Astrocyte (in vitro differentiated cells and primary cell): ENCODE results near the gene AGPS.

Experiments
- CTCF ChIP-seq: IDR thresholded peaks from 2 replicates; pipeline ENCODE4 v1.5.1; 2011; ENCODE audit warnings: low read depth, mild to moderate bottlenecking, inconsistent platforms, low read length, moderate library complexity; ENCODE audit not compliant: insufficient read depth
- EZH2 ChIP-seq: IDR thresholded peaks from 2 replicates; pipeline ENCODE4 v1.6.1; 2012; ENCODE audit warnings: mild to moderate bottlenecking, low read length, inconsistent platforms; ENCODE audit not compliant: insufficient read depth

GRCh38 chr2:177397481-177398289 lies 5.1 kb downstream of the AGPS start:
- TF ChIP-seq EZH2 = no peak
- TF ChIP-seq CTCF = no peak
